Psoas muscle (tissue), 8 donors: ENCODE measurements around the gene ZFPL1. TPM values are rescaled to one million over a fixed set of nuclear protein-coding genes. Genes with fewer than 3 reads are reported as not detected.

Experiments
- ATAC-seq, 4 donors: fragments of 200-7000 bp; cut with Tn5 transposase; one replicate each; pipeline ENCODE4 v1.9.1; 2020; ENCODE audit warnings: moderate library complexity in 3 of 4, mild to moderate bottlenecking in 2 of 4
- DNase-seq, 2 donors: peaks; one replicate each; pipeline ENCODE4 v3.0.0-alpha.2; 2020
- H3K27ac ChIP-seq: fragments of 200-600 bp; one replicate; pipeline ENCODE4 v1.8.0; 2022
- H3K27me3 ChIP-seq, 3 donors: fragments of 200-600 bp in 1 of 3; one replicate each; pipeline versions ENCODE4 v1.6.1 to v1.8.0; 2013 to 2022; ENCODE audit warnings: low read length in 2 of 3, mild to moderate bottlenecking in 2 of 3, moderate library complexity in 1 of 3; ENCODE audit not compliant: insufficient read depth in 3 of 3
- H3K36me3 ChIP-seq, 2 donors: fragments of 200-600 bp in 1 of 2; one replicate each; pipeline versions ENCODE4 v1.6.1 to v1.8.0; 2013 to 2022; ENCODE audit warnings: low read depth in 1 of 2, mild to moderate bottlenecking in 1 of 2, moderate library complexity in 1 of 2; ENCODE audit not compliant: insufficient read depth in 1 of 2
- H3K4me1 ChIP-seq: fragments of 200-600 bp; one replicate; pipeline ENCODE4 v1.8.0; 2022
- H3K4me3 ChIP-seq: fragments of 200-600 bp; one replicate; pipeline ENCODE4 v1.8.0; 2022; ENCODE audit warnings: mild to moderate bottlenecking
- H3K9me3 ChIP-seq: fragments of 200-600 bp; one replicate; pipeline ENCODE4 v1.8.0; 2022
- WGBS, 3 donors: extraction: QIAGEN DNeasy Blood & Tissue Kit; methylation state at CpG; one replicate each; pipeline versions ENCODE4 v1.1.6 to v1.1.7; 2013; 5-methylcytosine and 5-hydroxymethylcytosine counted together
- intact Hi-C, 2 donors: fragments of 100-400 bp; cut with DNase I; formaldehyde crosslinking; loops; one replicate each; pipeline versions ENCODE4 v1.11.0 to v1.14.2; 2022
- polyA plus RNA-seq, 3 donors: library from polyadenylated mRNA; stranded (reverse); fragments of 200-250 nt; gene quantifications; one replicate each; pipeline ENCODE4 v1.2.3, GENCODE V29; 2013
- total RNA-seq, 4 donors: library from RNA; stranded (reverse); fragmentation: NEBNext Ultra II Directional in 2 of 4; extraction: Animal tissue kit (Norgen Biotek cat#: 25700) in 2 of 4; gene quantifications; one replicate each; pipeline versions ENCODE4 v1.2.1 to v1.2.4, GENCODE V29; 2021 to 2023
- TF ChIP-seq, protein P1 (sequence below): fragments of 200-600 bp; IDR thresholded peaks from one replicate; pipeline ENCODE4 v1.8.0; 2022; ENCODE audit warnings: antibody characterized with exemption
- donor health status: healthy with polysubstance abuse.
- donor health status: DM: no; HTN: no; CAD: no; lungs with moderate emphysema.
- donor health status: Bipolar disorder and iron deficiency.
- donor health status: healthy.
- donor health status: DM: yes; HTN: yes; CAD: no.
- donor health status: DM: no; HTN: no; CAD: no.
- donor health status: DM: no; HTN: no; CAD: no.
- donor health status: DM: yes; HTN: yes; CAD: no.

ZFPL1 gene
- total and polyA plus RNA-seq, 7 donors: 22.1 to 55.9 (median 29.3) TPM

DNA sequence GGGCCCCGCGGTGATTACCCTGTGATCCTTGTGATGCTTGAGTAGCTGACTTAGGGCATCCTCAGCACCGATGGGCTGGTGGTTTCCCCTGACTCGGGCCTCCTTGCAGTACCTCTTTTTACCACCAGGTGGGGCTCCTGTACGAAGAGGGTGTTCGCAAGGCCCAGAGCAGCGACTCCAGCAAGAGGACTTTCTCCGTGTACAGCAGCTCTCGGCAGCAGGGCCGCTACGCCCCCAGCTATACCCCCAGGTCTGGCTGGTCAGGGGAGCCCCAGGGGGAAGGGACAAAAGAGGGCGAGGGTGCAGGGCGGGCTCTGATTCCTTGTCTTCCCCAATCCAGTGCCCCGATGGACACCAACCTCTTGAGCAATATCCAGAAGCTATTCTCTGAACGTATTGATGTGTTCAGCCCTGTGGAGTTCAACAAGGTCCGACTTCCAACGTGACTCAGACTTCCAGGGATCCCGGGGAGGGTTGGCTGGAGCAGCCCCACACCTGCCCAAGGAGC is 26.4 kb downstream of the ZFPL1 start:
- DNase-seq (peak; percentile 85 to 91), ATAC-seq (peak; percentile 51 to 66 (median 58))
- Histone ChIP-seq H3K9me3 (no peaks in the 10 kb centered on the region), H3K27me3 (no peaks in the 10 kb centered on the region), H3K36me3 (peaks cover 0 to 35% of the 10 kb centered on the region in 2 donors), H3K4me3 (no peak overlapping the region), H3K4me1 (peaks cover 17% of the 10 kb centered on the region), H3K27ac (peak overlapping the region; percentile 46)
- TF ChIP-seq, protein P1, sequence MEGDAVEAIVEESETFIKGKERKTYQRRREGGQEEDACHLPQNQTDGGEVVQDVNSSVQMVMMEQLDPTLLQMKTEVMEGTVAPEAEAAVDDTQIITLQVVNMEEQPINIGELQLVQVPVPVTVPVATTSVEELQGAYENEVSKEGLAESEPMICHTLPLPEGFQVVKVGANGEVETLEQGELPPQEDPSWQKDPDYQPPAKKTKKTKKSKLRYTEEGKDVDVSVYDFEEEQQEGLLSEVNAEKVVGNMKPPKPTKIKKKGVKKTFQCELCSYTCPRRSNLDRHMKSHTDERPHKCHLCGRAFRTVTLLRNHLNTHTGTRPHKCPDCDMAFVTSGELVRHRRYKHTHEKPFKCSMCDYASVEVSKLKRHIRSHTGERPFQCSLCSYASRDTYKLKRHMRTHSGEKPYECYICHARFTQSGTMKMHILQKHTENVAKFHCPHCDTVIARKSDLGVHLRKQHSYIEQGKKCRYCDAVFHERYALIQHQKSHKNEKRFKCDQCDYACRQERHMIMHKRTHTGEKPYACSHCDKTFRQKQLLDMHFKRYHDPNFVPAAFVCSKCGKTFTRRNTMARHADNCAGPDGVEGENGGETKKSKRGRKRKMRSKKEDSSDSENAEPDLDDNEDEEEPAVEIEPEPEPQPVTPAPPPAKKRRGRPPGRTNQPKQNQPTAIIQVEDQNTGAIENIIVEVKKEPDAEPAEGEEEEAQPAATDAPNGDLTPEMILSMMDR: peak; percentile 100
- intact Hi-C loops: loop anchor here (2.0 to 10.0 kb wide), 3 partner anchors 70 to 266 kb away; partner anchors contain the start of genes ARL2 (in 1 of the 2), CAPN1 (in 1 of the 2) and CDC42BPG (in 1 of the 2)
- WGBS, 3 donors: 14 to 16% (median 15%) methylated on average over 17 to 18 of the region's 18 CpGs

DNA sequence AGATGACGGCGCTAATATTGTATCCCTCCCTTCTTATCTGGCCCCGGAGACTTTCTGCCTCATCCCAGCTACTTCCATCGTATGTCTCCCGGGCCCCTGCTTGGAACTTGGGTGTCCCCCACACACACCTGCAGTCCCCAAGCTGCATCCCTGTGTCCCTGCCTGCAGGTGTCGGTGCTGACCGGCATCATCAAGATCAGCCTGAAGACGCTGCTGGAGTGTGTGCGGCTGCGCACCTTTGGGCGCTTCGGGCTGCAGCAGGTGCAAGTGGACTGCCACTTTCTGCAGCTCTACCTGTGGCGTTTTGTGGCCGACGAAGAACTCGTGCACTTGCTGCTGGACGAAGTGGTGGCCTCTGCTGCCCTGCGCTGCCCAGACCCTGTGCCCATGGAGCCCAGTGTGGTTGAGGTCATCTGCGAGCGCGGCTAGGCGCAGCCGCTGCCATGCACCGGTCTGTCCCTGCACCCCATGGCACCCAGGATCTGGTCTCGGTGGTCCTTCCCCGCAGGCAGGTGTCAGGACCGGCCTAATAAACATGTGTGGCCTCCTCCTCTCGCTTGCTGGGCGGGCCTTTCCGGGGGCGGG is 27.2 kb downstream of the ZFPL1 start:
- no peaks in the 10 kb centered on the region for H3K9me3 ChIP-seq
- H3K27me3 ChIP-seq: no peaks in the 10 kb centered on the region
- 61 to 66% (median 64%) methylated on average over 30 to 31 of the region's 31 CpGs for WGBS, 3 donors
- peaks cover 26% of the 10 kb centered on the region for H3K4me1 ChIP-seq
- H3K36me3 ChIP-seq: peaks cover 0 to 35% of the 10 kb centered on the region in 2 donors
- ATAC-seq: peak in 1 of 4 donors; percentile 0
- TF ChIP-seq, protein P1: no peak
- H3K27ac ChIP-seq: peak overlapping the region; percentile 46
- peak overlapping the region; percentile 73 for H3K4me3 ChIP-seq
- intact Hi-C loops: loop anchor here (2.0 to 10.0 kb wide), 3 partner anchors 70 to 266 kb away; partner anchors contain the start of genes ARL2 (in 1 of the 2), CAPN1 (in 1 of the 2) and CDC42BPG (in 1 of the 2)
- DNase-seq: no peak

DNA sequence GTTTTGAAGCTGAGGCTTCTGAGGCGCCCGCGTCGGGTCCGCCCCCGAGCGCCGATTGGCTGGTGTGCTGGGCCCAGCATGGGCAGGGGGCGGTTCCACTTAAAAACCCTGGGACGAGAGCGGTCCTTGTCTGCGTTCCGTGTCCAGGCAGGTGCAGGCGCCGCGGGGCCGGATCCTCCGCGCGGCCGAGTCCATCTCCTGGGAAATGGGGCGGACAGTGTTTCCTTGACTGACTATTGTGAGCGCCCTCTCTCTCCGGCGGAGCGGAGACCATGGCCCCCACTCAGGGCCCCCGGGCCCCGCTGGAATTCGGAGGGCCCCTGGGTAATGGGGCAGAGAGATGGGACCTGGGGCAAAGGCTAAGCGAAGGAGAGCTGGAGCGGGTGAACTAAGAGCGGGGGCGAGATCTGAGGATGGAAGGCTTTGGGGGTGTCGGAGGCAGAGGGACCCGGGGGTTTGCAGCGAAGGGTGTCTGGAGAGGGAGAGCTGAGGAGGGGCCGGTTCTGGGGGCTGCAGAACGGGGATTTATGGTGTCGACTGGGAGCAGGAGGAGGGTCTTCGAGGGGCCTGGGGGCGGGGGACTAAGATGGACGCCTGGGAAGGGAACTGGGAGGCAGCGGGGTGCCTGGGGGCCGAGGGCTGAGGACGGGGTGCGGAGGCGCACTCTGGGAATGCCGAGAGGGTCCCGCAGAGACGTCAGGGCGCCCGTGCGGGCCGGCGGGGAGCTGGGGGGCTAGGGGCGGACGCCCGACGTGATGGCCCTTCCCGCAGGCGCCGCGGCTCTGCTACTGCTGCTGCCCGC is 27.9 kb downstream of the ZFPL1 start, which contains the start of gene TM7SF2:
Gene TM7SF2 (plus strand): TSS at position 129 of the 802 bp plus-strand sequence. CDS start 144 bp downstream, at position 273.
- peaks cover 0 to 35% of the 10 kb centered on the region in 2 donors for H3K36me3 ChIP-seq
- no peaks in the 10 kb centered on the region for H3K9me3 ChIP-seq
- H3K4me3 ChIP-seq: peak within 1 kb of the TSS; percentile 73
- DNase-seq (peak; percentile 96 to 97), ATAC-seq (peak; percentile 85 to 92 (median 90))
- peaks cover 31% of the 10 kb centered on the region for H3K4me1 ChIP-seq
- H3K27me3 ChIP-seq: no peaks in the 10 kb centered on the region
- peak within 1 kb of the TSS; percentile 68 for H3K27ac ChIP-seq
- 0 to 2% (median 1%) methylated on average over 45 to 64 of the region's 64 CpGs for whole genome bisulfite sequencing, 3 donors
- TF ChIP-seq, protein P1: no peak
- intact Hi-C loops: loop anchor here (2.0 to 10.0 kb wide), 3 partner anchors 69 to 267 kb away; partner anchors contain the start of genes ARL2 (in 1 of the 2), CAPN1 (in 1 of the 2) and CDC42BPG (in 1 of the 2)

DNA sequence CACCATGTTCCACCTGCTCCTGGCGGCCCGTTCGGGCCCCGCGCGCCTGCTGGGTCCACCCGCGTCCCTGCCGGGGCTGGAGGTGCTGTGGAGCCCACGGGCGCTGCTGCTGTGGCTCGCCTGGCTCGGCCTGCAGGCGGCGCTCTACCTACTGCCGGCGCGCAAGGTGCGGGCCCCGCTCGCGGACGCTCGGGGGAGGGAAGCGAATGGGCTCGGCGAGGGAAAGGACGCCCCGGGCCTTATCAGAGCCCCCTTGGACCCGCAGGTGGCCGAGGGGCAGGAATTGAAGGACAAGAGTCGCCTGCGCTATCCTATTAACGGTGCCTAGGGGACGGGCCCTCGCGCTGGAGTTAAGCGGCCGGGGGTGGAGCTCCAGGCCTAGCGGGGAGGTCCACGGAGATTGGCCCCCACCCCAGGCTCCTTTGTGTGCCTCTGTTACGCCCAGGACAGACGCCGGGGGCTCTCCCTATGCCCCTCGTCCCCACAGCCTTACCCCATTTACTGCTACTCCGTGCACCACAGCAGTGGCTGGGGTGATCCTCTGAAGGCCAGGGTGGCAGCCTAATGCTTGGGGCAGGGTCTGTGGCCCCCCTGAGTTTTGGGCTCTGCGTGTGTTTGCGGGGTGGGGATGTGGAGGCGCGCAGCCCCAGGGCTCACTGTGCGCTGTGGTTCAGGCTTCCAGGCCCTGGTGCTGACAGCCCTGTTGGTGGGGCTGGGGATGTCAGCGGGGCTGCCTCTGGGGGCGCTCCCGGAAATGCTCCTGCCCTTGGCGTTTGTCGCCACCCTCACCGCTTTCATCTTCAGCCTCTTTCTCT is 28.7 kb downstream of the ZFPL1 start:
- Histone ChIP-seq H3K4me3 (peak overlapping the region; percentile 73), H3K4me1 (peaks cover 31% of the 10 kb centered on the region), H3K27me3 (no peaks in the 10 kb centered on the region), H3K36me3 (peaks cover 0 to 33% of the 10 kb centered on the region in 2 donors), H3K9me3 (no peaks in the 10 kb centered on the region), H3K27ac (peak overlapping the region; percentile 68)
- intact Hi-C loops: loop anchor here (5.0 to 10.0 kb wide), 2 partner anchors 100 to 268 kb away; partner anchors contain the start of genes ARL2 (in 1 of the 2) and CDC42BPG (in 1 of the 2)
- TF ChIP-seq, protein P1: peak; percentile 83
- ATAC-seq: peak; percentile 56 to 73 (median 68)
- peak; percentile 67 to 86 for DNase-seq
- WGBS, 3 donors: 3 to 4% (median 4%) methylated on average over 45 to 57 of the region's 57 CpGs
